ENCODE results near the gene AUH.
A peak's percentile ranks its signal among the peaks of the same experiment; 100 is the strongest.

- TF ChIP-seq EZH2 (IDR thresholded peaks at IDR 0.05) (no peak), POLR2AphosphoS5 (IDR thresholded peaks at IDR 0.05; ENCODE audit: borderline replicate concordance, low read depth, low read length) (peak; percentile 76; the same call in 1 of the 2 replicates)
Observed at GRCh38 chr9:91192381-91193086, 169.2 kb downstream of the AUH start.
